Esophagus squamous epithelium (tissue), 5 donors: Measurements from ENCODE around the gene DCBLD2. TPM values are rescaled to one million over a fixed set of nuclear protein-coding genes. Genes with fewer than 3 reads are reported as not detected.

Experiments used
- DNase-seq: peaks from one replicate; lab custom pipeline; 2025; lab: John Stamatoyannopoulos, UW
- H3K27ac ChIP-seq, 4 donors: fragments of 200-600 bp; sonication (generic); one replicate each; pipeline ENCODE4 v1.5.1; 2016 to 2019; ENCODE audit warnings: mild to moderate bottlenecking in 1 of 4
- H3K27me3 ChIP-seq, 4 donors: fragments of 200-600 bp; sonication (generic); 1 replicate in 3 of 4; 2 replicates in 1 of 4; pipeline versions ENCODE4 v1.5.1 to v1.6.0; 2017 to 2021; ENCODE audit warnings: antibody characterized with exemption in 1 of 4
- H3K36me3 ChIP-seq, 3 donors: fragments of 200-600 bp; sonication (generic); one replicate each; pipeline ENCODE4 v1.5.1; 2016 to 2019
- H3K4me1 ChIP-seq, 3 donors: fragments of 200-600 bp; sonication (generic); one replicate each; pipeline ENCODE4 v1.5.1; 2017 to 2019
- H3K4me3 ChIP-seq, 4 donors: fragments of 200-600 bp; sonication (generic); 1 replicate in 3 of 4; 2 replicates in 1 of 4; pipeline ENCODE4 v1.5.1; 2016 to 2019; ENCODE audit warnings: mild to moderate bottlenecking in 2 of 4, moderate library complexity in 1 of 4
- H3K9me3 ChIP-seq, 3 donors: fragments of 200-600 bp; sonication (generic); one replicate each; pipeline ENCODE4 v1.5.1; 2016 to 2019
- CTCF ChIP-seq, 6 experiments: fragments of 450-650 bp in 4 of 6; fragments of 200-600 bp in 2 of 6; sonication (generic) in 2 of 6; IDR thresholded peaks; one replicate each; pipeline ENCODE4 v1.5.1; 2016 to 2019; ENCODE audit warnings: antibody characterized with exemption in 6 of 6, mild to moderate bottlenecking in 4 of 6, moderate library complexity in 4 of 6
- POLR2A ChIP-seq, 4 donors: fragments of 450-650 bp; IDR thresholded peaks; one replicate each; pipeline ENCODE4 v1.6.1; 2017; ENCODE audit warnings: antibody characterized with exemption in 4 of 4, mild to moderate bottlenecking in 4 of 4, moderate library complexity in 3 of 4
- WGBS, 2 donors: methylation state at CpG; one replicate each; pipeline ENCODE4 v1.1.5; 2018; 5-methylcytosine and 5-hydroxymethylcytosine counted together
- intact Hi-C: fragments of 100-400 bp; cut with DNase I; formaldehyde crosslinking; loops from one replicate; pipeline ENCODE4 v1.15.0; 2022
- total RNA-seq, 4 donors: library from RNA; depleted of rRNA; stranded (reverse); fragments of >200 nt; gene quantifications; one replicate each; pipeline ENCODE4 v1.1.0, GENCODE V29; 2016
- donor health status: DM: yes; HTN: yes; CAD: no.

DCBLD2 gene
- total RNA-seq, 4 donors from 2014 or later: 3.7 to 21.4 (median 8.5) TPM

- WGBS, 2 donors: 0% methylated on average over 5 of the region's 26 CpGs; no CpG with 5 or more reads in 1 of the 2 donors
- intact Hi-C loops: no loop called here
- Histone ChIP-seq H3K4me1 (peaks cover 7 to 31% (median 14%) of the 10 kb centered on the region in 3 donors), H3K9me3 (no peaks in the 10 kb centered on the region), H3K27ac (peak overlapping the region; percentile 86 to 94 (median 88)), H3K36me3 (no peaks in the 10 kb centered on the region), H3K27me3 (no peaks in the 10 kb centered on the region), H3K4me3 (peak overlapping the region; percentile 69 to 97 (median 94))
- no peak for TF ChIP-seq CTCF (IDR thresholded peaks at IDR 0.05)
- no peak for TF ChIP-seq POLR2A (IDR thresholded peaks at IDR 0.05)
- DNase-seq: no peak
Observed at GRCh38 chr3:98901119-98901391, 440 bp downstream of the DCBLD2 start.

GRCh38 chr3:98900265-98901118 lies 1.0 kb downstream of the DCBLD2 start:
- WGBS, 2 donors: 9 to 11% methylated on average over 11 to 15 of the region's 23 CpGs
- no peaks in the 10 kb centered on the region for H3K9me3 ChIP-seq

GRCh38 chr3:98897701-98898100 lies 3.8 kb downstream of the DCBLD2 start:
- intact Hi-C loops: no loop called here
- no peaks in the 10 kb centered on the region for H3K9me3 ChIP-seq
- no peak overlapping the region for H3K27ac ChIP-seq
- TF ChIP-seq POLR2A (IDR thresholded peaks at IDR 0.05) (no peak), CTCF (IDR thresholded peaks at IDR 0.05) (no peak)
- 32 to 45% methylated on average over 1 of the region's 1 CpG for WGBS, 2 donors
- H3K4me1 ChIP-seq: peaks cover 7 to 31% (median 14%) of the 10 kb centered on the region in 3 donors
- DNase-seq: no peak
- H3K36me3 ChIP-seq: no peaks in the 10 kb centered on the region
- H3K4me3 ChIP-seq: no peak overlapping the region
- no peaks in the 10 kb centered on the region for H3K27me3 ChIP-seq

More at GRCh38 chr3:98900265-98901118, 1.0 kb downstream of the DCBLD2 start:
- no peak for DNase-seq
- Histone ChIP-seq H3K4me3 (peak overlapping the region; percentile 69 to 97 (median 94)), H3K27ac (peak overlapping the region; percentile 86 to 94 (median 88)), H3K36me3 (no peaks in the 10 kb centered on the region), H3K4me1 (peaks cover 7 to 31% (median 14%) of the 10 kb centered on the region in 3 donors), H3K27me3 (no peaks in the 10 kb centered on the region)
- intact Hi-C loops: no loop called here
- TF ChIP-seq CTCF (IDR thresholded peaks at IDR 0.05) (no peak), POLR2A (IDR thresholded peaks at IDR 0.05) (no peak)

- intact Hi-C loops: no loop called here
- H3K27me3 ChIP-seq: no peaks in the 10 kb centered on the region
- WGBS, 2 donors: 87 to 94% methylated on average over 8 of the region's 8 CpGs
- H3K27ac ChIP-seq: no peak overlapping the region
- H3K36me3 ChIP-seq: no peaks in the 10 kb centered on the region
- no peak for TF ChIP-seq POLR2A (IDR thresholded peaks at IDR 0.05)
- TF ChIP-seq CTCF (IDR thresholded peaks at IDR 0.05): no peak
- H3K4me1 ChIP-seq: peaks cover 0 to 19% (median 0%) of the 10 kb centered on the region in 3 donors
- H3K4me3 ChIP-seq: no peak overlapping the region
- no peaks in the 10 kb centered on the region for H3K9me3 ChIP-seq
- DNase-seq: no peak
Observed at GRCh38 chr3:98894791-98895576, 6.5 kb downstream of the DCBLD2 start.

GRCh38 chr3:98893740-98894139 lies 7.8 kb downstream of the DCBLD2 start:
- intact Hi-C loops: no loop called here
- TF ChIP-seq CTCF (IDR thresholded peaks at IDR 0.05): no peak
- TF ChIP-seq POLR2A (IDR thresholded peaks at IDR 0.05): no peak
- Histone ChIP-seq H3K4me3 (no peak overlapping the region), H3K27ac (no peak overlapping the region), H3K36me3 (no peaks in the 10 kb centered on the region), H3K4me1 (peaks cover 0 to 9% (median 0%) of the 10 kb centered on the region in 3 donors), H3K9me3 (no peaks in the 10 kb centered on the region), H3K27me3 (no peaks in the 10 kb centered on the region)
- 47 to 48% methylated on average over 3 of the region's 3 CpGs for WGBS, 2 donors
- DNase-seq: no peak
